IPS DF 6.9 (cell line): ENCODE results near the gene TMEM217.
"Not testable (repeated sequence)": the region's sequence is repeated elsewhere in the genome, so short reads cannot be mapped to it uniquely, and the experiment has no call there.

Source experiments
- DNase-seq: peaks from one replicate; pipeline ENCODE4 v3.0.0-alpha.2; 2013; ENCODE audit warnings: low read depth, low spot score
- H3K27ac ChIP-seq: one replicate; pipeline ENCODE4 v1.5.1; 2013; ENCODE audit warnings: low read length, control low read depth
- H3K27me3 ChIP-seq: 2 replicates; pipeline ENCODE4 v1.6.1; 2013; ENCODE audit warnings: mild to moderate bottlenecking, low read length; ENCODE audit not compliant: control insufficient read depth, insufficient read depth
- H3K36me3 ChIP-seq: 2 replicates; pipeline ENCODE4 v1.6.1; 2013; ENCODE audit warnings: low read length; ENCODE audit not compliant: control insufficient read depth, insufficient read depth
- H3K4me1 ChIP-seq: 2 replicates; pipeline ENCODE4 v1.6.1; 2013; ENCODE audit warnings: low read length; ENCODE audit not compliant: control insufficient read depth, insufficient read depth
- H3K4me3 ChIP-seq: 2 replicates; pipeline ENCODE4 v1.5.1; 2013; ENCODE audit warnings: mild to moderate bottlenecking, low read length
- H3K9me3 ChIP-seq: 2 replicates; pipeline ENCODE4 v1.6.1; 2013; ENCODE audit warnings: low read length, inconsistent platforms; ENCODE audit not compliant: control insufficient read depth, insufficient read depth
- WGBS: extraction: QIAGEN DNeasy Blood & Tissue Kit; methylation state at CpG from one replicate; pipeline ENCODE4 v1.1.7; 2013; ENCODE audit warnings: mixed read lengths, missing lambda C conversion rate; ENCODE audit not compliant: insufficient read length, insufficient coverage; 5-methylcytosine and 5-hydroxymethylcytosine counted together

Gene TMEM217

GRCh38 chr6:37257634-37258404 lies at the start of gene TMEM217, which contains the start of gene TBC1D22B:
Gene TMEM217, minus strand, starts transcription at chr6:37258144. Its CDS starts 39,114 bp downstream, at chr6:37219030.
Gene TBC1D22B, plus strand, starts transcription at chr6:37257772. Its CDS starts 146 bp downstream, at chr6:37257918.
- Histone ChIP-seq H3K27ac (no peak within 1 kb of the TSS), H3K4me1 (peaks cover 2% of the 10 kb centered on the region; the same call in 1 of the 2 replicates), H3K9me3 (no peaks in the 10 kb centered on the region), H3K4me3 (peak within 1 kb of the TSS; percentile 95), H3K27me3 (no peaks in the 10 kb centered on the region), H3K36me3 (no peaks in the 10 kb centered on the region)
- peak; percentile 98 for DNase-seq
- no CpG with 5 or more reads among the region's 45 CpGs for WGBS

GRCh38 chr6:37307484-37307883 lies 49.5 kb upstream of the TMEM217 start:
- not testable (repeated sequence) for H3K4me3 ChIP-seq, H3K36me3 ChIP-seq, H3K27me3 ChIP-seq, H3K4me1 ChIP-seq, H3K27ac ChIP-seq, DNase-seq, H3K9me3 ChIP-seq
- no CpG with 5 or more reads among the region's 10 CpGs for WGBS

- no peak overlapping the region for H3K4me3 ChIP-seq
- H3K4me1 ChIP-seq, result no peaks in the 10 kb centered on the region
- WGBS, result no CpG with 5 or more reads among the region's 4 CpGs
- DNase-seq, result no peak
- no peaks in the 10 kb centered on the region for H3K9me3 ChIP-seq
- no peaks in the 10 kb centered on the region for H3K27me3 ChIP-seq
- H3K36me3 ChIP-seq, result no peaks in the 10 kb centered on the region
- no peak overlapping the region for H3K27ac ChIP-seq
These were observed 48.8 kb upstream of the TMEM217 start for GRCh38 chr6:37306624-37307222.

- WGBS, result no CpG with 5 or more reads among the region's 4 CpGs
- Histone ChIP-seq H3K27me3 (no peaks in the 10 kb centered on the region), H3K9me3 (no peaks in the 10 kb centered on the region), H3K4me1 (no peaks in the 10 kb centered on the region), H3K4me3 (no peak overlapping the region), H3K27ac (no peak overlapping the region), H3K36me3 (no peaks in the 10 kb centered on the region)
- no peak for DNase-seq
These were observed 48.0 kb upstream of the TMEM217 start for GRCh38 chr6:37305841-37306425.

- no peak for DNase-seq
- no peaks in the 10 kb centered on the region for H3K36me3 ChIP-seq
- no CpG with 5 or more reads among the region's 7 CpGs for WGBS
- H3K27me3 ChIP-seq, result no peaks in the 10 kb centered on the region
- H3K4me3 ChIP-seq, result no peak overlapping the region
- no peak overlapping the region for H3K27ac ChIP-seq
- H3K4me1 ChIP-seq, result no peaks in the 10 kb centered on the region
- H3K9me3 ChIP-seq, result no peaks in the 10 kb centered on the region
These were observed 46.8 kb upstream of the TMEM217 start for GRCh38 chr6:37304766-37305165.

- no peaks in the 10 kb centered on the region for H3K27me3 ChIP-seq
- H3K9me3 ChIP-seq, result no peaks in the 10 kb centered on the region
- no peak overlapping the region for H3K4me3 ChIP-seq
- DNase-seq, result no peak
- no CpG with 5 or more reads among the region's 3 CpGs for WGBS
- H3K4me1 ChIP-seq, result no peaks in the 10 kb centered on the region
- no peaks in the 10 kb centered on the region for H3K36me3 ChIP-seq
- no peak overlapping the region for H3K27ac ChIP-seq
These were observed 46.1 kb upstream of the TMEM217 start for GRCh38 chr6:37303891-37304503.

- no CpG with 5 or more reads among the region's 6 CpGs for WGBS
- Histone ChIP-seq H3K27ac (no peak overlapping the region), H3K4me1 (no peaks in the 10 kb centered on the region), H3K4me3 (no peak overlapping the region), H3K27me3 (no peaks in the 10 kb centered on the region), H3K9me3 (no peaks in the 10 kb centered on the region), H3K36me3 (no peaks in the 10 kb centered on the region)
- DNase-seq, result no peak
These were observed 45.2 kb upstream of the TMEM217 start for GRCh38 chr6:37303091-37303660.

GRCh38 chr6:37302086-37302686 lies 44.2 kb upstream of the TMEM217 start:
- Histone ChIP-seq H3K9me3 (no peaks in the 10 kb centered on the region), H3K36me3 (no peaks in the 10 kb centered on the region), H3K27ac (no peak overlapping the region), H3K27me3 (no peaks in the 10 kb centered on the region), H3K4me3 (no peak overlapping the region), H3K4me1 (no peaks in the 10 kb centered on the region)
- WGBS, result no CpG with 5 or more reads among the region's 1 CpG
- no peak for DNase-seq

- WGBS, result 100% methylated on average over 4 of the region's 4 CpGs
- no peaks in the 10 kb centered on the region for H3K27me3 ChIP-seq
- DNase-seq, result no peak
- H3K27ac ChIP-seq, result no peak overlapping the region
- H3K4me1 ChIP-seq, result no peaks in the 10 kb centered on the region
- H3K36me3 ChIP-seq, result no peaks in the 10 kb centered on the region
- H3K4me3 ChIP-seq, result no peak overlapping the region
- H3K9me3 ChIP-seq, result no peaks in the 10 kb centered on the region
These were observed 42.0 kb upstream of the TMEM217 start for GRCh38 chr6:37299990-37300389.

- no peaks in the 10 kb centered on the region for H3K36me3 ChIP-seq
- no peak for DNase-seq
- no peak overlapping the region for H3K27ac ChIP-seq
These were observed 41.0 kb upstream of the TMEM217 start for GRCh38 chr6:37298958-37299357.

More at GRCh38 chr6:37298958-37299357, 41.0 kb upstream of the TMEM217 start:
- no peak overlapping the region for H3K4me3 ChIP-seq
- H3K27me3 ChIP-seq, result no peaks in the 10 kb centered on the region
- no peaks in the 10 kb centered on the region for H3K9me3 ChIP-seq
- no peaks in the 10 kb centered on the region for H3K4me1 ChIP-seq
